NCI-H82 treated with DMSO at 0.1 percent for 48 hours (cell line): ENCODE results near the gene CETP.
"Not testable (repeated sequence)": the region's sequence is repeated elsewhere in the genome, so short reads cannot be mapped to it uniquely, and the experiment has no call there.

Experiments
- DNase-seq: peaks from one replicate; lab custom pipeline; 2025; ENCODE audit not compliant: unreplicated experiment; lab: John Stamatoyannopoulos, UW

The CETP gene

GRCh38 chr16:56997264-56997663 is 35.5 kb downstream of the CETP start:
- DNase-seq: no peak

GRCh38 chr16:56997931-56998330 is 36.2 kb downstream of the CETP start:
- DNase-seq: no peak

GRCh38 chr16:56998352-56998751 is 36.6 kb downstream of the CETP start:
- DNase-seq: no peak

- no peak for DNase-seq
Measured at GRCh38 chr16:56998861-56999260, 37.1 kb downstream of the CETP start.

- no peak for DNase-seq
Measured at GRCh38 chr16:56999409-57000270, 37.9 kb downstream of the CETP start.

GRCh38 chr16:57000271-57001025 is 38.7 kb downstream of the CETP start:
- DNase-seq: no peak

GRCh38 chr16:57001026-57001679 is 39.4 kb downstream of the CETP start:
- DNase-seq: no peak

- DNase-seq: no peak
Measured at GRCh38 chr16:57003439-57004386, 42.0 kb downstream of the CETP start.

GRCh38 chr16:57004387-57005250 is 42.9 kb downstream of the CETP start:
- DNase-seq: no peak

- DNase-seq: not testable (repeated sequence)
Measured at GRCh38 chr16:57005597-57005996, 43.8 kb downstream of the CETP start.

GRCh38 chr16:57007050-57007449 is 45.3 kb downstream of the CETP start:
- DNase-seq: no peak

- DNase-seq: no peak
Measured at GRCh38 chr16:57007530-57007929, 45.8 kb downstream of the CETP start.

- no peak for DNase-seq
Measured at GRCh38 chr16:57008440-57008839, 46.7 kb downstream of the CETP start.

- DNase-seq: no peak
Measured at GRCh38 chr16:57009643-57010170, 48.0 kb downstream of the CETP start.

- no peak for DNase-seq
Measured at GRCh38 chr16:57012353-57012752, 50.6 kb downstream of the CETP start.

GRCh38 chr16:57013229-57013628 is 51.5 kb downstream of the CETP start:
- no peak for DNase-seq

- DNase-seq: no peak
Measured at GRCh38 chr16:57013902-57014301, 52.2 kb downstream of the CETP start.

GRCh38 chr16:57016301-57016700 is 54.6 kb downstream of the CETP start:
- DNase-seq: no peak

- DNase-seq: no peak
Measured at GRCh38 chr16:57016831-57017230, 55.1 kb downstream of the CETP start.
